ENCODE data around the gene WAS.

- TF ChIP-seq GATA3 (IDR thresholded peaks at IDR 0.05; ENCODE audit: low read depth, low read length) (no peak), GATA2 (IDR thresholded peaks at IDR 0.05; ENCODE audit: low read depth, low read length) (no peak)
Observed at GRCh38 chrX:48685416-48685815, 1.8 kb downstream of the WAS start.

Measured in SH-SY5Y (cell line).